Endometrium (tissue), 2 donors: ENCODE measurements around the gene ZNF808.
"Not testable (repeated sequence)": the region's sequence is repeated elsewhere in the genome, so short reads cannot be mapped to it uniquely, and the experiment has no call there.

Experiments
- FAIRE-seq: peaks from 2 replicates; lab custom pipeline; 2012; peaks lifted over from hg19 to GRCh38; lab: Jason Lieb, UNC
- donor health status: control.
- donor health status: control.

ZNF808 gene

GRCh38 chr19:52527134-52527955 lies at the start of gene ZNF808:
TSS of gene ZNF808 (plus strand) at chr19:52527668. CDS start at chr19:52543285, 15,617 bp downstream.
- FAIRE-seq: no peak

GRCh38 chr19:52484111-52484743 lies 43.2 kb upstream of the ZNF808 start:
- FAIRE-seq: not testable (repeated sequence)

GRCh38 chr19:52485064-52485463 lies 42.4 kb upstream of the ZNF808 start:
- FAIRE-seq: not testable (repeated sequence)

GRCh38 chr19:52485561-52486240 lies 41.8 kb upstream of the ZNF808 start:
- not testable (repeated sequence) for FAIRE-seq

- FAIRE-seq: no peak
Measured at GRCh38 chr19:52492201-52492993, 35.1 kb upstream of the ZNF808 start.

- FAIRE-seq: no peak
Measured at GRCh38 chr19:52492994-52493470, 34.4 kb upstream of the ZNF808 start.

- FAIRE-seq: no peak
Measured at GRCh38 chr19:52494518-52494917, 33.0 kb upstream of the ZNF808 start.

- FAIRE-seq: no peak
Measured at GRCh38 chr19:52498571-52498970, 28.9 kb upstream of the ZNF808 start.

GRCh38 chr19:52500474-52500873 lies 27.0 kb upstream of the ZNF808 start:
- FAIRE-seq: not testable (repeated sequence)

- not testable (repeated sequence) for FAIRE-seq
Measured at GRCh38 chr19:52500991-52501390, 26.5 kb upstream of the ZNF808 start.

GRCh38 chr19:52507266-52507665 lies 20.2 kb upstream of the ZNF808 start:
- FAIRE-seq: no peak

- no peak for FAIRE-seq
Measured at GRCh38 chr19:52516191-52516590, 11.3 kb upstream of the ZNF808 start.

- no peak for FAIRE-seq
Measured at GRCh38 chr19:52518646-52519045, 8.8 kb upstream of the ZNF808 start.

- not testable (repeated sequence) for FAIRE-seq
Measured at GRCh38 chr19:52519175-52519574, 8.3 kb upstream of the ZNF808 start.

GRCh38 chr19:52520013-52520412 lies 7.5 kb upstream of the ZNF808 start:
- FAIRE-seq: no peak

GRCh38 chr19:52522551-52522950 lies 4.9 kb upstream of the ZNF808 start:
- FAIRE-seq: no peak

GRCh38 chr19:52524086-52524485 lies 3.4 kb upstream of the ZNF808 start:
- no peak for FAIRE-seq

- no peak for FAIRE-seq
Measured at GRCh38 chr19:52527956-52528351, 486 bp downstream of the ZNF808 start.

GRCh38 chr19:52532480-52532879 lies 5.0 kb downstream of the ZNF808 start:
- FAIRE-seq: peak; percentile 74

- no peak for FAIRE-seq
Measured at GRCh38 chr19:52533901-52534300, 6.4 kb downstream of the ZNF808 start.

GRCh38 chr19:52535385-52535770 lies 7.9 kb downstream of the ZNF808 start:
- not testable (repeated sequence) for FAIRE-seq
